Endothelial cell of umbilical vein (primary cell): Measurements from ENCODE around the gene FLNB.

ENCODE experiments used
- CTCF ChIP-seq, 2 donors: IDR thresholded peaks; 1 replicate in 1 of 2; 2 replicates in 1 of 2; pipeline ENCODE4 v1.5.1; 2011; ENCODE audit warnings: low read length in 2 of 2, mild to moderate bottlenecking in 2 of 2, moderate library complexity in 2 of 2, control low read depth in 1 of 2, inconsistent platforms in 1 of 2, low read depth in 1 of 2; ENCODE audit not compliant: insufficient read depth in 1 of 2; ENCODE audit errors: extremely low read depth in 1 of 2
- EZH2 ChIP-seq: IDR thresholded peaks from 2 replicates; pipeline ENCODE4 v1.6.1; 2012; ENCODE audit warnings: borderline replicate concordance, low read depth, mild to moderate bottlenecking, moderate library complexity, low read length, inconsistent platforms; ENCODE audit not compliant: severe bottlenecking
- GATA2 ChIP-seq: IDR thresholded peaks from 2 replicates; pipeline ENCODE4 v1.7.0; 2011; ENCODE audit warnings: low read depth, mild to moderate bottlenecking, moderate library complexity, mixed read lengths, low read length; ENCODE audit not compliant: insufficient read length, insufficient read depth
- JUN ChIP-seq: IDR thresholded peaks from 2 replicates; pipeline ENCODE4 v1.6.1; 2011; ENCODE audit warnings: borderline replicate concordance, low read depth; ENCODE audit not compliant: insufficient read length, insufficient read depth
- MAX ChIP-seq: IDR thresholded peaks from 2 replicates; pipeline ENCODE4 v1.6.1; 2011; ENCODE audit not compliant: insufficient read depth, insufficient read length
- MYC ChIP-seq: IDR thresholded peaks from one replicate; pipeline ENCODE4 v1.6.1; 2011; ENCODE audit warnings: mild to moderate bottlenecking, low read depth, low read length
- POLR2A ChIP-seq: IDR thresholded peaks from 2 replicates; pipeline ENCODE4 v1.6.1; 2012; ENCODE audit warnings: low read depth, mild to moderate bottlenecking, control low read depth, low read length
- POLR2AphosphoS5 ChIP-seq: IDR thresholded peaks from 2 replicates; pipeline ENCODE4 v1.6.1; 2012; ENCODE audit warnings: low read depth, mild to moderate bottlenecking, control low read depth, low read length, moderate library complexity; ENCODE audit not compliant: insufficient read depth

GRCh38 chr3:58167431-58168351 is 159.5 kb downstream of the FLNB start:
- TF ChIP-seq POLR2AphosphoS5 (no peak), EZH2 (no peak), POLR2A (no peak), GATA2 (no peak), CTCF (IDR thresholded peaks at IDR 0.05; ENCODE audit: extremely low read depth in 1 of 2, insufficient read depth in 1 of 2, low read depth in 1 of 2, low read length in 2 of 2) (peak; percentile 90 to 93), MYC (no peak), MAX (no peak), JUN (no peak)
